ENCODE measurements around the gene OAF. TPM values are rescaled to one million over a fixed set of nuclear protein-coding genes. Genes with fewer than 3 reads are reported as not detected.

OAF gene
- total RNA-seq, 1 donor from 2014 or later, result 20.9 TPM

DNA sequence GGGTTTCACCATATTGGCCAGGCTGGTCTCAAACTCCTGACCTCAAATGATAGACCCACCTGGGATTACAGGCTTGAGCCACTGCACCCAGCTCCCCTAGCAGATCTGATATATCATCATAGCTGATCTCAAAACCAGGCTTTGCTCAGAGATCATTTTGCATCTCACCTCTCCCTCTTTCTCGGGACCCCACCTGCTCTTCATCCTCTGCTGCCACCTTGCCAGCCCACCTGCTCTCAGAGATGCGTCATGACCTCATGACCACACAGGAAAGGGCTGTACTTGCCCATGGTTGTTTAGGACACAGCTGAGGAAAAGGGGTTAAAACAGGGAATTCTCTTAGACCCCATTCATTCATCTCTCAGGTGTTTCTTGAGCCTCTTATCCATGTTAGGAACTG is 56.5 kb downstream of the OAF start:
- no peak overlapping the region for H3K4me3 ChIP-seq (ENCODE audit: insufficient read depth, low read depth, low read length)
- H3K4me1 Mint-ChIP-seq (ENCODE audit: low read depth, unreplicated experiment), result peaks cover 8% of the 10 kb centered on the region
- no peak overlapping the region for H3K4me2 ChIP-seq (ENCODE audit: low read length)
- H3K9me3 ChIP-seq (ENCODE audit: insufficient read depth, low read depth, low read length), result no peaks in the 10 kb centered on the region
- H4K20me1 ChIP-seq (ENCODE audit: insufficient read depth, low read length), result no peaks in the 10 kb centered on the region
- peaks cover 46% of the 10 kb centered on the region for H3K27me3 Mint-ChIP-seq (ENCODE audit: low read depth, unreplicated experiment)
- no peaks in the 10 kb centered on the region for H3K36me3 ChIP-seq (ENCODE audit: insufficient read depth, low read length)
- no peak overlapping the region for H2AFZ ChIP-seq (ENCODE audit: low read depth, low read length)
- no peak overlapping the region for H3K27ac Mint-ChIP-seq (ENCODE audit: unreplicated experiment)
- H3K27ac ChIP-seq (ENCODE audit: low read depth, low read length), result no peak overlapping the region
- no peak overlapping the region for H3K9ac ChIP-seq (ENCODE audit: low read length)
- H3K4me3 Mint-ChIP-seq (ENCODE audit: unreplicated experiment), result no peak overlapping the region
- FAIRE-seq (no peak), DNase-seq (ENCODE audit: low read depth) (no peak)
- peaks cover 2% of the 10 kb centered on the region for H3K4me1 ChIP-seq (ENCODE audit: insufficient read depth, low read length)
- no peak for TF ChIP-seq EZH2 (IDR thresholded peaks at IDR 0.05; ENCODE audit: insufficient read depth, low read length)
- TF ChIP-seq, protein P1, sequence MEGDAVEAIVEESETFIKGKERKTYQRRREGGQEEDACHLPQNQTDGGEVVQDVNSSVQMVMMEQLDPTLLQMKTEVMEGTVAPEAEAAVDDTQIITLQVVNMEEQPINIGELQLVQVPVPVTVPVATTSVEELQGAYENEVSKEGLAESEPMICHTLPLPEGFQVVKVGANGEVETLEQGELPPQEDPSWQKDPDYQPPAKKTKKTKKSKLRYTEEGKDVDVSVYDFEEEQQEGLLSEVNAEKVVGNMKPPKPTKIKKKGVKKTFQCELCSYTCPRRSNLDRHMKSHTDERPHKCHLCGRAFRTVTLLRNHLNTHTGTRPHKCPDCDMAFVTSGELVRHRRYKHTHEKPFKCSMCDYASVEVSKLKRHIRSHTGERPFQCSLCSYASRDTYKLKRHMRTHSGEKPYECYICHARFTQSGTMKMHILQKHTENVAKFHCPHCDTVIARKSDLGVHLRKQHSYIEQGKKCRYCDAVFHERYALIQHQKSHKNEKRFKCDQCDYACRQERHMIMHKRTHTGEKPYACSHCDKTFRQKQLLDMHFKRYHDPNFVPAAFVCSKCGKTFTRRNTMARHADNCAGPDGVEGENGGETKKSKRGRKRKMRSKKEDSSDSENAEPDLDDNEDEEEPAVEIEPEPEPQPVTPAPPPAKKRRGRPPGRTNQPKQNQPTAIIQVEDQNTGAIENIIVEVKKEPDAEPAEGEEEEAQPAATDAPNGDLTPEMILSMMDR (IDR thresholded peaks at IDR 0.05; ENCODE audit: insufficient read depth, low read depth, low read length), result no peak
- H3K79me2 ChIP-seq (ENCODE audit: insufficient read depth, low read length), result no peaks in the 10 kb centered on the region
- peaks cover 6% of the 10 kb centered on the region for H3K9me3 Mint-ChIP-seq (ENCODE audit: unreplicated experiment)
- peaks cover 31% of the 10 kb centered on the region for H3K27me3 ChIP-seq (ENCODE audit: insufficient read depth, low read length)
- peaks cover 2% of the 10 kb centered on the region for H3K36me3 Mint-ChIP-seq (ENCODE audit: low read depth, unreplicated experiment)

- no peak overlapping the region for H3K27ac Mint-ChIP-seq (ENCODE audit: unreplicated experiment)
- peaks cover 2% of the 10 kb centered on the region for H3K36me3 Mint-ChIP-seq (ENCODE audit: low read depth, unreplicated experiment)
- FAIRE-seq (no peak), DNase-seq (ENCODE audit: low read depth) (no peak)
- peaks cover 39% of the 10 kb centered on the region for H3K27me3 Mint-ChIP-seq (ENCODE audit: low read depth, unreplicated experiment)
- TF ChIP-seq, protein P1 (IDR thresholded peaks at IDR 0.05; ENCODE audit: insufficient read depth, low read depth, low read length), result no peak
- TF ChIP-seq EZH2 (IDR thresholded peaks at IDR 0.05; ENCODE audit: insufficient read depth, low read length), result no peak
- Histone ChIP-seq H3K4me2 (ENCODE audit: low read length) (no peak overlapping the region), H3K36me3 (ENCODE audit: insufficient read depth, low read length) (no peaks in the 10 kb centered on the region), H3K27me3 (ENCODE audit: insufficient read depth, low read length) (peaks cover 29% of the 10 kb centered on the region), H2AFZ (ENCODE audit: low read depth, low read length) (no peak overlapping the region), H3K4me3 (ENCODE audit: insufficient read depth, low read depth, low read length) (no peak overlapping the region), H4K20me1 (ENCODE audit: insufficient read depth, low read length) (no peaks in the 10 kb centered on the region), H3K79me2 (ENCODE audit: insufficient read depth, low read length) (no peaks in the 10 kb centered on the region), H3K9me3 (ENCODE audit: insufficient read depth, low read depth, low read length) (no peaks in the 10 kb centered on the region), H3K27ac (ENCODE audit: low read depth, low read length) (no peak overlapping the region), H3K4me1 (ENCODE audit: insufficient read depth, low read length) (peaks cover 5% of the 10 kb centered on the region), H3K9ac (ENCODE audit: low read length) (no peak overlapping the region)
- H3K4me1 Mint-ChIP-seq (ENCODE audit: low read depth, unreplicated experiment), result peaks cover 17% of the 10 kb centered on the region
- H3K4me3 Mint-ChIP-seq (ENCODE audit: unreplicated experiment), result no peak overlapping the region
- H3K9me3 Mint-ChIP-seq (ENCODE audit: unreplicated experiment), result peaks cover 6% of the 10 kb centered on the region
Measured at GRCh38 chr11:120268686-120269085, 57.9 kb downstream of the OAF start.

DNA sequence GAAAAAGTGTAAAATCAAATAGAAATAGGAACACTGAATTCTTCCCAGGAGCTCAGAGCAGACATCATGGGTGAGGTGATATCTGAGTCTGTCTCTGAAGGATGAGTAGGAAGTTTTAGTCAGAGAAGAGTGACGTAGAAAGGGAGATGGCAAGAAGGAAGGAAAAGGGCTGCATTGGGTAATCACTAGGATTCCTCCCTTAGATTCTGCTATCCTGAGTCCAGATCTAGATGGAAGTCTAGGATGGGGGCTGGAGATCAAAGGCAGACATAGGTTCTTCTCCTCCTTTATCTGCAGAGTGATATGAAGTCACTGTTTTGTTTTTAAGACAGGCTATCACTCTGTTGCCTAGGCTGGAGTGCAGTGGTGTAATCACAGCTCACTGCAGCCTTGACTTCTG is 59.6 kb downstream of the OAF start:
- Histone ChIP-seq H4K20me1 (ENCODE audit: insufficient read depth, low read length) (no peaks in the 10 kb centered on the region), H3K4me1 (ENCODE audit: insufficient read depth, low read length) (peaks cover 5% of the 10 kb centered on the region), H3K36me3 (ENCODE audit: insufficient read depth, low read length) (no peaks in the 10 kb centered on the region), H3K9ac (ENCODE audit: low read length) (no peak overlapping the region), H3K27ac (ENCODE audit: low read depth, low read length) (no peak overlapping the region), H3K4me2 (ENCODE audit: low read length) (no peak overlapping the region), H3K9me3 (ENCODE audit: insufficient read depth, low read depth, low read length) (no peaks in the 10 kb centered on the region), H3K27me3 (ENCODE audit: insufficient read depth, low read length) (peaks cover 26% of the 10 kb centered on the region), H2AFZ (ENCODE audit: low read depth, low read length) (no peak overlapping the region), H3K4me3 (ENCODE audit: insufficient read depth, low read depth, low read length) (no peak overlapping the region), H3K79me2 (ENCODE audit: insufficient read depth, low read length) (no peaks in the 10 kb centered on the region)
- TF ChIP-seq, protein P1 (IDR thresholded peaks at IDR 0.05; ENCODE audit: insufficient read depth, low read depth, low read length), result no peak
- TF ChIP-seq EZH2 (IDR thresholded peaks at IDR 0.05; ENCODE audit: insufficient read depth, low read length), result no peak
- no peak overlapping the region for H3K27ac Mint-ChIP-seq (ENCODE audit: unreplicated experiment)
- peaks cover 17% of the 10 kb centered on the region for H3K4me1 Mint-ChIP-seq (ENCODE audit: low read depth, unreplicated experiment)
- peaks cover 2% of the 10 kb centered on the region for H3K36me3 Mint-ChIP-seq (ENCODE audit: low read depth, unreplicated experiment)
- H3K27me3 Mint-ChIP-seq (ENCODE audit: low read depth, unreplicated experiment), result peaks cover 33% of the 10 kb centered on the region
- no peak for FAIRE-seq
- H3K9me3 Mint-ChIP-seq (ENCODE audit: unreplicated experiment), result peaks cover 9% of the 10 kb centered on the region
- no peak for DNase-seq (ENCODE audit: low read depth)
- no peak overlapping the region for H3K4me3 Mint-ChIP-seq (ENCODE audit: unreplicated experiment)

All from astrocyte (in vitro differentiated cells and primary cell).